Measurements from ENCODE around the gene GLYR1.

GLYR1 gene

GRCh38 chr16:4795828-4796572 lies 51.1 kb downstream of the GLYR1 start:
- Histone ChIP-seq H3K4me1 (ENCODE audit: control insufficient read depth, insufficient read depth, low read length) (peaks cover 4% of the 10 kb centered on the region), H3K36me3 (ENCODE audit: control insufficient read depth, insufficient read depth, low read length) (peaks cover 30% of the 10 kb centered on the region), H3K9me3 (ENCODE audit: control insufficient read depth, insufficient read depth, low read depth, low read length) (no peaks in the 10 kb centered on the region), H3K9ac (ENCODE audit: low read length) (no peak overlapping the region), H3K27ac (ENCODE audit: low read depth, low read length) (no peak overlapping the region), H3K27me3 (ENCODE audit: control insufficient read depth, insufficient read depth, low read length) (no peaks in the 10 kb centered on the region), H3K4me3 (ENCODE audit: low read depth, low read length) (no peak overlapping the region)

- no peak within 1 kb of the TSS for H3K9ac ChIP-seq (ENCODE audit: low read length)
- no peak within 1 kb of the TSS for H3K27ac ChIP-seq (ENCODE audit: low read depth, low read length)
- no peak within 1 kb of the TSS for H3K4me3 ChIP-seq (ENCODE audit: low read depth, low read length)
- H3K9me3 ChIP-seq (ENCODE audit: control insufficient read depth, insufficient read depth, low read depth, low read length): no peaks in the 10 kb centered on the region
- peaks cover 30% of the 10 kb centered on the region for H3K36me3 ChIP-seq (ENCODE audit: control insufficient read depth, insufficient read depth, low read length)
- H3K27me3 ChIP-seq (ENCODE audit: control insufficient read depth, insufficient read depth, low read length): no peaks in the 10 kb centered on the region
- H3K4me1 ChIP-seq (ENCODE audit: control insufficient read depth, insufficient read depth, low read length): no peaks in the 10 kb centered on the region
These were observed 51.8 kb downstream of the GLYR1 start, which contains the start of gene SMIM22 for GRCh38 chr16:4795181-4795827. TSS of gene SMIM22 (plus strand) at chr16:4795369. CDS start at chr16:4795735, 366 bp downstream.

GRCh38 chr16:4792951-4793513 lies 54.1 kb downstream of the GLYR1 start:
- Histone ChIP-seq H3K9me3 (ENCODE audit: control insufficient read depth, insufficient read depth, low read depth, low read length) (no peaks in the 10 kb centered on the region), H3K36me3 (ENCODE audit: control insufficient read depth, insufficient read depth, low read length) (peaks cover 9% of the 10 kb centered on the region), H3K27ac (ENCODE audit: low read depth, low read length) (no peak overlapping the region), H3K27me3 (ENCODE audit: control insufficient read depth, insufficient read depth, low read length) (no peaks in the 10 kb centered on the region), H3K9ac (ENCODE audit: low read length) (no peak overlapping the region), H3K4me1 (ENCODE audit: control insufficient read depth, insufficient read depth, low read length) (peaks cover 10% of the 10 kb centered on the region), H3K4me3 (ENCODE audit: low read depth, low read length) (no peak overlapping the region)

GRCh38 chr16:4790871-4791270 lies 56.2 kb downstream of the GLYR1 start:
- H3K27me3 ChIP-seq (ENCODE audit: control insufficient read depth, insufficient read depth, low read length): no peaks in the 10 kb centered on the region; the same call in 1 of the 2 replicates
- H3K36me3 ChIP-seq (ENCODE audit: control insufficient read depth, insufficient read depth, low read length): no peaks in the 10 kb centered on the region; the same call in 1 of the 2 replicates
- H3K27ac ChIP-seq (ENCODE audit: low read depth, low read length): no peak overlapping the region
- no peak overlapping the region for H3K9ac ChIP-seq (ENCODE audit: low read length)
- no peaks in the 10 kb centered on the region for H3K9me3 ChIP-seq (ENCODE audit: control insufficient read depth, insufficient read depth, low read depth, low read length)
- H3K4me1 ChIP-seq (ENCODE audit: control insufficient read depth, insufficient read depth, low read length): peaks cover 14% of the 10 kb centered on the region
- H3K4me3 ChIP-seq (ENCODE audit: low read depth, low read length): no peak overlapping the region

GRCh38 chr16:4790261-4790660 lies 56.8 kb downstream of the GLYR1 start:
- Histone ChIP-seq H3K9me3 (ENCODE audit: control insufficient read depth, insufficient read depth, low read depth, low read length) (no peaks in the 10 kb centered on the region), H3K27ac (ENCODE audit: low read depth, low read length) (no peak overlapping the region), H3K4me3 (ENCODE audit: low read depth, low read length) (no peak overlapping the region), H3K9ac (ENCODE audit: low read length) (no peak overlapping the region), H3K4me1 (ENCODE audit: control insufficient read depth, insufficient read depth, low read length) (peaks cover 14% of the 10 kb centered on the region), H3K27me3 (ENCODE audit: control insufficient read depth, insufficient read depth, low read length) (no peaks in the 10 kb centered on the region; the same call in 1 of the 2 replicates), H3K36me3 (ENCODE audit: control insufficient read depth, insufficient read depth, low read length) (no peaks in the 10 kb centered on the region)

DNA sequence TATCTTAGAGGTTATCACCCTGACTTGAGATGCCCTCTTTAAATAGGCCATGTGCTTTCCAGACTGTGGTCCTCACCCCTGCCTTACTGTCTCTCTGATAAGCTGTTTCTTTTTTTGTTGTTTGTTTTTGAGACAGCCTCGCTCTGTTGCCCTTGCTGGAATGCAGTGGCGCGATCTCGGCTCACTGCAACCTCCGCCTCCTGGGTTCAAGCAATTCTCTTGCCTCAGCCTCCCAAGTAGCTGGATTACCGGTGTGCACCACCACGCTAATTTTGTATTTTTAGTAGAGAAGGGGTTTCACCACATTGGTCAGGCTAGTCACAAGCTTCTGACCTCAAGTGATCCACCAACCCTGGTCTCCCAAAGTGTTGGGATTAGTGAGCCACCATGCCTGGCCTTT lies 58.2 kb downstream of the GLYR1 start:
- Histone ChIP-seq H3K27ac (ENCODE audit: low read depth, low read length) (no peak overlapping the region), H3K4me3 (ENCODE audit: low read depth, low read length) (no peak overlapping the region), H3K4me1 (ENCODE audit: control insufficient read depth, insufficient read depth, low read length) (peaks cover 14% of the 10 kb centered on the region), H3K9me3 (ENCODE audit: control insufficient read depth, insufficient read depth, low read depth, low read length) (no peaks in the 10 kb centered on the region), H3K36me3 (ENCODE audit: control insufficient read depth, insufficient read depth, low read length) (no peaks in the 10 kb centered on the region), H3K9ac (ENCODE audit: low read length) (no peak overlapping the region), H3K27me3 (ENCODE audit: control insufficient read depth, insufficient read depth, low read length) (no peaks in the 10 kb centered on the region; the same call in 1 of the 2 replicates)

- H3K4me3 ChIP-seq (ENCODE audit: low read depth, low read length): no peak overlapping the region
- peaks cover 14% of the 10 kb centered on the region for H3K4me1 ChIP-seq (ENCODE audit: control insufficient read depth, insufficient read depth, low read length)
- no peaks in the 10 kb centered on the region for H3K36me3 ChIP-seq (ENCODE audit: control insufficient read depth, insufficient read depth, low read length)
- H3K9me3 ChIP-seq (ENCODE audit: control insufficient read depth, insufficient read depth, low read depth, low read length): no peaks in the 10 kb centered on the region
- H3K27me3 ChIP-seq (ENCODE audit: control insufficient read depth, insufficient read depth, low read length): no peaks in the 10 kb centered on the region; the same call in 1 of the 2 replicates
- H3K9ac ChIP-seq (ENCODE audit: low read length): no peak overlapping the region
- H3K27ac ChIP-seq (ENCODE audit: low read depth, low read length): no peak overlapping the region
These were observed 58.6 kb downstream of the GLYR1 start for GRCh38 chr16:4788489-4788889.

DNA sequence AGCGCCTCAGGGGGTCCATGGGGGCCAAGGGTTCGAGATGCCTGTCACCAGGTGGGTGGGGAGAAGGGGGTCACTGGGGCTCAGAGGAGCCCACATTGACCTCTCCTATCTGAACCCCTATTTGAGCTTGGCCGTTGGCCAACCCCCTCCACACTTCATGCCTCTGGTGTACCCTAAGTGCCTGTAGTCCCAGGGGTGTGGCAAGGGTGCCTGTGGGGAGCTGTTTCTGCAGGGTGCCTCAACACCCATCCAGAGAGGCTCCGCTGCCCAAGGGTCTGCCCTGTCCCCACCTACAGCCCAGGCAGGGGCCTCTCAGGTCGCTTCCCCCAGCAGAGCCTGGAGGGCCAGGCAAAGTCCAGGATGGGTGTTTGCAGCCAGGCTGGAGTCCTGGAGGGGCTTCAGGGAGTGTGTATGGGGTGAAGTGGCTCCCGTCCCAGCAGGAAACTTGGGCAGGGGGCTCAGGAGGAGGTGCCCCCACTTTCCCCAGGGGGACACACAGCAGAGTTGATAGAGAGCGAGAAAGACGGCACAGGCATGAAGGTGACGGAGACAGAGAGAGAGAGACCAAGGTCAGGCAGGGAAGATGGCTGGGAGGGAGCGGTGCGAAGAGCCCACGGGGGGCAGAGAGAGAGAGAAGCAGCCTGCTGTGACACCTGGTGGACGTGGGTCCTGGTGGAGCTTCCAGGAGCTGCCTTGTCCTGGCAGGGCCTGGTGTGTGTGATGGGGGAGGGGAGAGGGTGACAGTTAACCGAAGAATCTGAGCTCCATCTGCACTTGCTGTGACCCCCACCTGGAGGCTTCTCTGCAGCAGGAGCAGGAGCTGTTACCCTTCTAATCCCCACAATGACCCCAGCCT lies 59.2 kb downstream of the GLYR1 start, which contains the start of gene SEPTIN12:
Gene SEPTIN12 (minus strand): TSS at position 719 of the 856 bp plus-strand sequence. CDS start 700 bp downstream, at position 19.
- no peaks in the 10 kb centered on the region for H3K9me3 ChIP-seq (ENCODE audit: control insufficient read depth, insufficient read depth, low read depth, low read length)
- no peaks in the 10 kb centered on the region for H3K36me3 ChIP-seq (ENCODE audit: control insufficient read depth, insufficient read depth, low read length)
- no peak within 1 kb of the TSS for H3K4me3 ChIP-seq (ENCODE audit: low read depth, low read length)
- H3K9ac ChIP-seq (ENCODE audit: low read length): no peak within 1 kb of the TSS
- no peak within 1 kb of the TSS for H3K27ac ChIP-seq (ENCODE audit: low read depth, low read length)
- peaks cover 14% of the 10 kb centered on the region for H3K4me1 ChIP-seq (ENCODE audit: control insufficient read depth, insufficient read depth, low read length)
- H3K27me3 ChIP-seq (ENCODE audit: control insufficient read depth, insufficient read depth, low read length): no peaks in the 10 kb centered on the region; the same call in 1 of the 2 replicates

GRCh38 chr16:4787068-4787467 lies 60.0 kb downstream of the GLYR1 start:
- Histone ChIP-seq H3K9me3 (ENCODE audit: control insufficient read depth, insufficient read depth, low read depth, low read length) (no peaks in the 10 kb centered on the region), H3K27ac (ENCODE audit: low read depth, low read length) (no peak overlapping the region), H3K4me1 (ENCODE audit: control insufficient read depth, insufficient read depth, low read length) (peaks cover 14% of the 10 kb centered on the region), H3K36me3 (ENCODE audit: control insufficient read depth, insufficient read depth, low read length) (no peaks in the 10 kb centered on the region), H3K4me3 (ENCODE audit: low read depth, low read length) (no peak overlapping the region), H3K27me3 (ENCODE audit: control insufficient read depth, insufficient read depth, low read length) (no peaks in the 10 kb centered on the region; the same call in 1 of the 2 replicates), H3K9ac (ENCODE audit: low read length) (no peak overlapping the region)

- Histone ChIP-seq H3K4me3 (ENCODE audit: low read depth, low read length) (no peak overlapping the region), H3K4me1 (ENCODE audit: control insufficient read depth, insufficient read depth, low read length) (peaks cover 14% of the 10 kb centered on the region), H3K9ac (ENCODE audit: low read length) (no peak overlapping the region)
These were observed 61.2 kb downstream of the GLYR1 start for GRCh38 chr16:4785758-4786433.

More at GRCh38 chr16:4785758-4786433, 61.2 kb downstream of the GLYR1 start:
- H3K9me3 ChIP-seq (ENCODE audit: control insufficient read depth, insufficient read depth, low read depth, low read length): no peaks in the 10 kb centered on the region
- H3K36me3 ChIP-seq (ENCODE audit: control insufficient read depth, insufficient read depth, low read length): no peaks in the 10 kb centered on the region
- H3K27ac ChIP-seq (ENCODE audit: low read depth, low read length): no peak overlapping the region
- H3K27me3 ChIP-seq (ENCODE audit: control insufficient read depth, insufficient read depth, low read length): no peaks in the 10 kb centered on the region; the same call in 1 of the 2 replicates
